ENCODE results near the gene GPR4.
A peak's percentile ranks its signal among the peaks of the same experiment; 100 is the strongest.

- TF ChIP-seq POLR2A (IDR thresholded peaks at IDR 0.05): no peak
- TF ChIP-seq CTCF (IDR thresholded peaks at IDR 0.05): peak; percentile 89 to 96 (median 92)
Measured at GRCh38 chr19:45643024-45643926, 41.3 kb upstream of the GPR4 start.
